ENCODE results near the gene TSPEAR. TPM values are rescaled to one million over a fixed set of nuclear protein-coding genes. Genes with fewer than 3 reads are reported as not detected.

Gene TSPEAR
- total RNA-seq, 1 experiment from 2014 or later = not detected

GRCh38 chr21:44520326-44521300 lies 190.8 kb downstream of the TSPEAR start:
- TF ChIP-seq CTCF (IDR thresholded peaks at IDR 0.05) (no peak), SIN3A (IDR thresholded peaks at IDR 0.05; ENCODE audit: borderline replicate concordance, insufficient read depth, low read depth, low read length) (no peak), REST (IDR thresholded peaks at IDR 0.05; ENCODE audit: insufficient read depth in 1 of 2, low read depth in 2 of 2, low read length in 1 of 2) (no peak), POLR2AphosphoS5 (IDR thresholded peaks at IDR 0.05; ENCODE audit: low read depth, low read length) (no peak), TCF7L2 (IDR thresholded peaks at IDR 0.05; ENCODE audit: low read depth, low read length) (no peak)
- peaks cover 2% of the 10 kb centered on the region; the same call in 1 of the 2 replicates for H3K36me3 ChIP-seq (ENCODE audit: control insufficient read depth, insufficient read depth, low read length)
- H3K4me3 ChIP-seq (ENCODE audit: low read depth in 2 of 2, low read length in 2 of 2) = no peak overlapping the region
- H3K27ac ChIP-seq (ENCODE audit: low read length) = no peak overlapping the region
- no peaks in the 10 kb centered on the region for H3K9me3 ChIP-seq (ENCODE audit: control insufficient read depth, insufficient read depth, low read depth, low read length)
- no TSS peak for BruUV-seq (replicated peaks)
- no peak for DNase-seq (ENCODE audit: low read depth, low spot score)
- ChIA-PET POLR2A (no interaction called here), CTCF (no interaction called here)
- ATAC-seq = no peak
- H3K27me3 ChIP-seq (ENCODE audit: control insufficient read depth, insufficient read depth, low read length) = no peaks in the 10 kb centered on the region
- in situ Hi-C loops (cut with HindIII; ENCODE audit: low pct_unique_long_range_greater_than_20kb, low sequenced_read_pairs) (no loop called here), intact Hi-C loops (cut with micrococcal nuclease; ENCODE audit: unreplicated experiment) (no loop called here)
- H3K4me1 ChIP-seq (ENCODE audit: control insufficient read depth, insufficient read depth, low read length) = no peaks in the 10 kb centered on the region

GRCh38 chr21:44519346-44520325 lies 191.7 kb downstream of the TSPEAR start:
- intact Hi-C loops (cut with micrococcal nuclease; ENCODE audit: unreplicated experiment) = loop anchor here (10.0 kb wide), 1 partner anchor 265 kb away; no protein-coding TSS in a partner anchor
- no peak for TF ChIP-seq CTCF (IDR thresholded peaks at IDR 0.05)
- TF ChIP-seq REST (IDR thresholded peaks at IDR 0.05; ENCODE audit: insufficient read depth in 1 of 2, low read depth in 2 of 2, low read length in 1 of 2) = no peak
- no peak for TF ChIP-seq TCF7L2 (IDR thresholded peaks at IDR 0.05; ENCODE audit: low read depth, low read length)
- no peak for TF ChIP-seq SIN3A (IDR thresholded peaks at IDR 0.05; ENCODE audit: borderline replicate concordance, insufficient read depth, low read depth, low read length)
- no peak for TF ChIP-seq POLR2AphosphoS5 (IDR thresholded peaks at IDR 0.05; ENCODE audit: low read depth, low read length)
- ATAC-seq (no peak), DNase-seq (ENCODE audit: low read depth, low spot score) (no peak)
- no peak overlapping the region for H3K27ac ChIP-seq (ENCODE audit: low read length)
- peaks cover 2% of the 10 kb centered on the region; the same call in 1 of the 2 replicates for H3K36me3 ChIP-seq (ENCODE audit: control insufficient read depth, insufficient read depth, low read length)
- H3K9me3 ChIP-seq (ENCODE audit: control insufficient read depth, insufficient read depth, low read depth, low read length) = no peaks in the 10 kb centered on the region
- H3K4me1 ChIP-seq (ENCODE audit: control insufficient read depth, insufficient read depth, low read length) = no peaks in the 10 kb centered on the region
- BruUV-seq (replicated peaks) = no TSS peak
- CTCF ChIA-PET = no interaction called here
- in situ Hi-C loops (cut with HindIII; ENCODE audit: low pct_unique_long_range_greater_than_20kb, low sequenced_read_pairs) = no loop called here
- no peaks in the 10 kb centered on the region for H3K27me3 ChIP-seq (ENCODE audit: control insufficient read depth, insufficient read depth, low read length)
- POLR2A ChIA-PET = no interaction called here
- H3K4me3 ChIP-seq (ENCODE audit: low read depth in 2 of 2, low read length in 2 of 2) = no peak overlapping the region
